OCI-M2 (cell line): ENCODE data around the gene SCARB1.
"Not testable (repeated sequence)": the region's sequence is repeated elsewhere in the genome, so short reads cannot be mapped to it uniquely, and the experiment has no call there.

Experiments
- DNase-seq: peaks from one replicate; lab custom pipeline; 2025; ENCODE audit not compliant: unreplicated experiment; lab: John Stamatoyannopoulos, UW

SCARB1 gene, protein sequence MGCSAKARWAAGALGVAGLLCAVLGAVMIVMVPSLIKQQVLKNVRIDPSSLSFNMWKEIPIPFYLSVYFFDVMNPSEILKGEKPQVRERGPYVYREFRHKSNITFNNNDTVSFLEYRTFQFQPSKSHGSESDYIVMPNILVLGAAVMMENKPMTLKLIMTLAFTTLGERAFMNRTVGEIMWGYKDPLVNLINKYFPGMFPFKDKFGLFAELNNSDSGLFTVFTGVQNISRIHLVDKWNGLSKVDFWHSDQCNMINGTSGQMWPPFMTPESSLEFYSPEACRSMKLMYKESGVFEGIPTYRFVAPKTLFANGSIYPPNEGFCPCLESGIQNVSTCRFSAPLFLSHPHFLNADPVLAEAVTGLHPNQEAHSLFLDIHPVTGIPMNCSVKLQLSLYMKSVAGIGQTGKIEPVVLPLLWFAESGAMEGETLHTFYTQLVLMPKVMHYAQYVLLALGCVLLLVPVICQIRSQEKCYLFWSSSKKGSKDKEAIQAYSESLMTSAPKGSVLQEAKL

DNA sequence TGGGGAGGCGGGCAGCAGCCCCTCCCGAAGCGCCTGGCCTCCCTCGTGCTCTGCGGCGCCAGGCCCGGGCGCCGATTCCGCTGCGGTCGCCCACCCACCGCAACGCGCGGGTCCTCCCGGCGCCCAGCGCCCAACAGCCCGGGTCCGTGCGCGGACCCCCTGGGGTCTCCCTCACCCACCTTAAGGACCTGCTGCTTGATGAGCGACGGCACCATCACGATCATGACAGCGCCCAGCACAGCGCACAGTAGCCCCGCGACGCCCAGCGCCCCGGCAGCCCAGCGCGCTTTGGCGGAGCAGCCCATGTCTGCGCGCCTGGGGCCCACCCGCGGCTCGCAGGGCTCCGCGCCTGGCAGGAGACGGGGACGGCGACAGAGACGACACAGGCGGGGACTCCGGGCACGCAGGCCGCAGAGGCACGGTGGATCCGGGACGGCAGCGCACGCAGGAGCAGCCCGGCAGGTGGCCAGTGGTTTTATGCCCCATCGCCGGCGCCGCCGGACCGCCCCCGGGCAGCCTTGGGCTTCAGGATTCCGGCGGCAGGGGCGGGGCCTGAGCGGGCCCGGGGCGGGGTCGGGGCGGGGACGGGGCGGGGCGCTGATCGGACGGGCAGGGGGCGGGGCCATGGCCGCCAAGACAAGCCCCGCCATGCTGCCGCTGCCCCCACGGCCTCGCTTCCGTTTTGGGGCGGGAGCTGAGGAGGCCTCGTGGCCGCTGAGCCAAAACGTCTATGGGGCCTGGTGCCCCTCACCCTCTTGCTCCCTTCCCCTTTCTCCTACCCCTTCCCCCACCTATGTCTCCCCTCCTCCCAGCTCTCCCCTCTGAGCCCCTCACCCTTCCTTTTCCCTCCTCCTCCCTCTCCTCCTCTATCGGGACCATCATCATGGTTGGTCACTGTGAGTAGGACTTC, at the start of gene SCARB1:
Gene SCARB1, minus strand, starts transcription at position 449 of the 910 bp plus-strand sequence. Its CDS starts 144 bp downstream, at position 305.
- DNase-seq = no peak

DNA sequence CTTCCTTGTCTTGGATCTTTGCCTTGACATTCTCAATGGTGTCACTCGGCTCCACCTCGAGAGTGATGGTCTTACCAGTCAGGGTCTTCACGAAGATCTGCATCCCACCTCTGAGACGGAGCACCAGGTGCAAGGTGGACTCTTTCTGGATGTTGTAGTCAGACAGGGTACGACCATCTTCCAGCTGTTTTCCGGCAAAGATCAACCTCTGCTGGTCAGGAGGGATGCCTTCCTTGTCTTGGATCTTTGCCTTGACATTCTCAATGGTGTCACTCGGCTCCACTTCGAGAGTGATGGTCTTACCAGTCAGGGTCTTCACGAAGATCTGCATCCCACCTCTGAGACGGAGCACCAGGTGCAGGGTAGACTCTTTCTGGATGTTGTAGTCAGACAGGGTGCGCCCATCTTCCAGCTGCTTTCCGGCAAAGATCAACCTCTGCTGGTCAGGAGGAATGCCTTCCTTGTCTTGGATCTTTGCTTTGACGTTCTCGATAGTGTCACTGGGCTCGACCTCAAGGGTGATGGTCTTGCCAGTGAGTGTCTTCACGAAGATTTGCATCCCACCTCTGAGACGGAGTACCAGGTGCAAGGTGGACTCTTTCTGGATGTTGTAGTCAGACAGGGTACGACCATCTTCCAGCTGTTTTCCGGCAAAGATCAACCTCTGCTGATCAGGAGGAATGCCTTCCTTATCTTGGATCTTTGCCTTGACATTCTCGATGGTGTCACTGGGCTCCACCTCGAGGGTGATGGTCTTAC, 49.0 kb upstream of the SCARB1 start:
- DNase-seq = not testable (repeated sequence)

- not testable (repeated sequence) for DNase-seq
These were observed 47.9 kb upstream of the SCARB1 start for GRCh38 chr12:124911521-124911920.

GRCh38 chr12:124910561-124911478, 47.2 kb upstream of the SCARB1 start:
- DNase-seq = no peak

- DNase-seq = no peak
These were observed 46.3 kb upstream of the SCARB1 start for GRCh38 chr12:124909831-124910560.

- no peak for DNase-seq
These were observed 43.1 kb upstream of the SCARB1 start for GRCh38 chr12:124906606-124907261.

- DNase-seq = no peak
These were observed 40.8 kb upstream of the SCARB1 start for GRCh38 chr12:124904306-124905098.

- no peak for DNase-seq
These were observed 39.3 kb upstream of the SCARB1 start for GRCh38 chr12:124902916-124903315.

- no peak for DNase-seq
These were observed 37.3 kb upstream of the SCARB1 start for GRCh38 chr12:124901003-124901402.

- not testable (repeated sequence) for DNase-seq
These were observed 36.7 kb upstream of the SCARB1 start for GRCh38 chr12:124900345-124900795.

GRCh38 chr12:124898923-124899294, 35.2 kb upstream of the SCARB1 start:
- DNase-seq = no peak

- DNase-seq = no peak
These were observed 34.7 kb upstream of the SCARB1 start for GRCh38 chr12:124898200-124898922.

DNA sequence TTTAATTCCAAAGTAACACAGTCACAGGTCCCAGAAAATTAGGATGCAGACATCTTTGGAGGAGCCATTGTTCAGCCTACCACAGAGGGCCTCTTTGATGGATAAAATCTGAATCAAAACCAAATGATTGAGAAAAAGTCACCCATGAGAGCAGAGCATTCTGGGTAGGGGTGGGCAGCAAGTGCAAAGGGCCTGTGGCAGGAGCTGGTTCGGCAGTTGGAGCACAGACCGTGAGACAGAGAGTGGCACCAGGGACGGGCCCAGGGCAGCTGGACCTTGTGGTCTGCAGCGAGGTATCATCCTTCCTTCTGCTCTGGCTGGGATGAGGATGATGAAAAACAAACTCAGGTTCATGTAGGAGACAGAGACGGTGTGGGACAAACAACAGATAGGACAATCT, 32.8 kb upstream of the SCARB1 start:
- no peak for DNase-seq

GRCh38 chr12:124893792-124894516, 30.3 kb upstream of the SCARB1 start:
- DNase-seq = no peak

- no peak for DNase-seq
These were observed 24.6 kb upstream of the SCARB1 start for GRCh38 chr12:124888260-124888659.

DNA sequence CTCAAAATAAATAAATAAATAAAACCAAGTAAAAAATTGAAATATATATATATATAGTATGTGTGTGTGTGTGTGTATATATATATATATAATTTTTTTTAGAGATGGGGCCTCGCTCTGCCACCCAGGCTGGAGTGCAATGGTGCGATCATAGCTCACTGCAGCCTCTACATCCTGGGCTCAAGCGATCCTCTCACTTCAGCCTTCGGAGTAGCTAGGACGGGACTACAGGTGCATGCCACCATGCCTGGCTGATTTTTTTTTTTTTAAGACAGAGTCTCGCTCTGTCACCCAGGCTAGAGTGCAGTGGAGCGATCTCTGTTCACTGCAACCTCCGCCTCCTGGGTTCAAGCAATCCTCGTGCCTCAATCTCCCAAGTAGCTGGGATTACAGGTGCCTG, 24.1 kb upstream of the SCARB1 start:
- DNase-seq = not testable (repeated sequence)
